Stimulated activated CD4-positive, alpha-beta T cell treated with anti-CD3 and anti-CD28 coated beads, Interleukin-4, amount 100 ng/mL, for 4 hours (primary cell): ENCODE results near the gene BCKDHB.
"Not testable (repeated sequence)": the region's sequence is repeated elsewhere in the genome, so short reads cannot be mapped to it uniquely, and the experiment has no call there.

Source experiments
- DNase-seq, 2 experiments: peaks; one replicate each; pipeline ENCODE4 v3.0.0-alpha.2; 2020

The BCKDHB gene

GRCh38 chr6:80211286-80211685, 104.8 kb downstream of the BCKDHB start:
- DNase-seq = no peak

- DNase-seq = not testable (repeated sequence)
These were observed 105.4 kb downstream of the BCKDHB start for GRCh38 chr6:80211890-80212289.

GRCh38 chr6:80214436-80215022, 108.1 kb downstream of the BCKDHB start:
- DNase-seq = peak in 1 of 2 experiments; percentile 5

GRCh38 chr6:80215063-80215462, 108.6 kb downstream of the BCKDHB start:
- no peak for DNase-seq

- no peak for DNase-seq
These were observed 111.3 kb downstream of the BCKDHB start for GRCh38 chr6:80217794-80218193.

- DNase-seq = no peak
These were observed 117.3 kb downstream of the BCKDHB start for GRCh38 chr6:80223743-80224212.

GRCh38 chr6:80226151-80226550, 119.7 kb downstream of the BCKDHB start:
- no peak for DNase-seq

- DNase-seq = no peak
These were observed 120.2 kb downstream of the BCKDHB start for GRCh38 chr6:80226699-80227098.

GRCh38 chr6:80227545-80228105, 121.2 kb downstream of the BCKDHB start:
- DNase-seq = no peak

- no peak for DNase-seq
These were observed 126.8 kb downstream of the BCKDHB start for GRCh38 chr6:80233262-80233661.

GRCh38 chr6:80233958-80234357, 127.5 kb downstream of the BCKDHB start:
- DNase-seq = no peak

GRCh38 chr6:80234401-80234800, 127.9 kb downstream of the BCKDHB start:
- no peak for DNase-seq

GRCh38 chr6:80234908-80235307, 128.4 kb downstream of the BCKDHB start:
- DNase-seq = no peak

- no peak for DNase-seq
These were observed 129.2 kb downstream of the BCKDHB start for GRCh38 chr6:80235647-80236046.

- not testable (repeated sequence) for DNase-seq
These were observed 132.3 kb downstream of the BCKDHB start for GRCh38 chr6:80238754-80239153.

GRCh38 chr6:80245043-80245442, 138.6 kb downstream of the BCKDHB start:
- DNase-seq = no peak

GRCh38 chr6:80249897-80250296, 143.4 kb downstream of the BCKDHB start:
- DNase-seq = no peak

- DNase-seq = no peak
These were observed 144.0 kb downstream of the BCKDHB start for GRCh38 chr6:80250391-80250997.

- DNase-seq = no peak
These were observed 144.8 kb downstream of the BCKDHB start for GRCh38 chr6:80251321-80251720.

- no peak for DNase-seq
These were observed 148.2 kb downstream of the BCKDHB start for GRCh38 chr6:80254716-80255115.

- DNase-seq = no peak
These were observed 150.2 kb downstream of the BCKDHB start for GRCh38 chr6:80256691-80257090.

- DNase-seq = no peak
These were observed 152.6 kb downstream of the BCKDHB start for GRCh38 chr6:80259118-80259517.

- DNase-seq = no peak
These were observed 157.1 kb downstream of the BCKDHB start for GRCh38 chr6:80263585-80263984.
